HG03439 (cell line): ENCODE measurements around the gene PDGFRB.
A peak's percentile ranks its signal among the peaks of the same experiment; 100 is the strongest.
"Not testable (repeated sequence)": the region's sequence is repeated elsewhere in the genome, so short reads cannot be mapped to it uniquely, and the experiment has no call there.

Source experiments
- ATAC-seq: cut with Tn5 transposase; IDR thresholded peaks from one replicate; pipeline ENCODE4 v1.9.1; 2021; ENCODE audit warnings: mild to moderate bottlenecking, moderate library complexity; ENCODE audit not compliant: unreplicated experiment

The PDGFRB gene

DNA sequence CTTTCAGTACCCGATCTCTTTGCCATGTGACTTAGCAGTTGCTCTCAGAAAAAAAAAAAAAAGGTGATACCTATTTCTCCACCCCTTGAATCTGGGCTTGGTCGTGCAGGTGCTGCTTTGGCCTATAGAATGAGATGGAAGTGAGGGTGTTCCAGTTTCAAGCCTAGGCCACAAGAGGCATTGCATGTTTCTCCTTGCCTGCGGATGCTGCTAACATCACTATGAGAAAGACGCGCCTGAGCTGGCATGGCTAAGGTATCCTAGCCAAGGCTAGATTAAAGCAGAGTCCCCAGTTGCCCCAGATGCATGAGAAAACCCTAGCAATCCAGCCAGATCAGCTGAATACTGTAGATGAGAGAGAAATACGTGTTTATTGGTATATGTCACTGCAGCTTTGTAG, 54.6 kb downstream of the PDGFRB start:
- ATAC-seq: no peak

DNA sequence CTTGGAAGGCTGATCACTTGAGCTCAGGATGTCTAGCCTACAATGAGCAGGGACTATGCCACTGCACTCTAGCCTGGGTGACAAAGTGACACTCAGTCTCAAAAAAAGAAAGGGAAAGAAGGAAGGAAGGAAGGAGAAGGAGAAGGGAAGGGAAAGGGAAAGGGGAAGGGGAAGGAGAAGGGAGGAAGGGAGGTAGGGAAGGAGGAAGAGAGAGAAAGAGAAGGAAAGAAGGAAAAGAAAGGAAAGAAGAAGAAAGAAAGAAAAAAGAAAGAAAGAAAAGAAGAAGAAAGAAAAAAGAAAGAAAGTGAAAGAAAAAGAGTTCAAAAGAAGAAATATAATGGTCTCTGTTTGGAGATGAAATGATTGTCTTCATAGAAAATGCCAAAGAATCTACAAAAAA, 58.5 kb downstream of the PDGFRB start:
- ATAC-seq: no peak

DNA sequence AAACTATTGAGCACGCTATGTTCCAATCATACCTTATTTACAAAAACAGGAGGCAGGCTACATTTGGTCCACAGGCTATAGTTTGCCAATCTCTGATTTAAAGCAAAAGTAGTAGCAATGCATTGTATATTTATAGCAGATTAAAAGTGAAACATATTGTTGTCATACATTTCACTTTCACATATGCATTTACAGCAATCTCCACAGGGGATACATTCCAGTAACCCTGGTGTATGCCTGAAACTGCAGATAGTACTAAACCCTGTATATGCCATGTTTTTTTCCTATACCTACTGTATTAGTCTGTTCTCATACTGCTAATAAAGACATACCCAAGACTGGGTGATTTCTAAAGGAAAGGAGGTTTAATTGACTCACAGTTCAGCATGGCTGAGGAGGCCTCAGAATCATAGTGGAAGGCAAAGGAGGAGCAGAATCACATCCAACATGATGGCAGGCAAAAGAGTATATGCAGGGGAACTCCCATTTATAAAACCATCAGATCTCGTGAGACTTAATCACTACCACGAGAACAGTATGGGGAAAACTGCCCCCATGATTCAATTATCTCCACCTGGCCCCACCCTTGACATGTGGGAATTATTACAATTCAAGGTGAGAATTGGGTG, 63.4 kb downstream of the PDGFRB start:
- ATAC-seq: no peak

DNA sequence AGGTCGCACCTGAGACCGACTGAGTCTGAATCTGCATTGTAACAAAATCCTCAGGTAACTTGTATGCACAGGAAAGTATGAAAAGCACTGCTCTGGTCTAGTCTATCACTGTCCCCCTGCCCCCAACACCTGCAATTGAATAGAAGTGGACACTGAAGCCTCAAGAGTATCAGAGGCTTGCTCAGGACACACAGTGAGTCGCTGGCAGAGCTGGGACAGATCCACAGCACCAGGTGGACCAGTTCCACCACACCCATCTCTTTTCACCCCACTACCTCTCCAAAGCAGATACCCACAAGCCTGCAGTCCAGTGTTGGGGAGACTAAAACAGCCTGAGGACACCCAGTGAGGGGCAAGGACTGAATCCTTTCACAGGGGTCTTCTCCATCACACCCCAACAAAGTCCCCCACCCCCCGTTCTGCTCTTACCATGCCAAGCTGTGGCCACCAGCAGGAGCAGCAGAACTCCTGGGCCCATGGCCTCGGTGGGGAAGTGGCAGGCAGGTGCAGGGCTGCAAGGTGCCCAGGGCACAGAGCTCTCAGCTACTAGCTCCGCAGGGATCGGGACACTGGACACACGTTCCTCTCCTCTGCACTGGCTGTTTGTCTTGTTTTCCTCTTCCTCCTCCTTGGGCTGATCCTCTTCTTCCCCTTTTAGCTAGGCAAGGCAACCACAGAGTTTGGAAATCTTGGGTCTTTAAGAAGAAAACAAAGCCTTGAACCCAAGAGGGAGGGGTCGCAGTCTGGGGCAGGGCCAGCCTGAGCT, 69.5 kb downstream of the PDGFRB start, which contains the start of gene CSF1R:
CSF1R (minus strand) TSS at position 605 of the 766 bp plus-strand sequence; CDS start at position 478, 127 bp downstream.
- ATAC-seq: no peak

DNA sequence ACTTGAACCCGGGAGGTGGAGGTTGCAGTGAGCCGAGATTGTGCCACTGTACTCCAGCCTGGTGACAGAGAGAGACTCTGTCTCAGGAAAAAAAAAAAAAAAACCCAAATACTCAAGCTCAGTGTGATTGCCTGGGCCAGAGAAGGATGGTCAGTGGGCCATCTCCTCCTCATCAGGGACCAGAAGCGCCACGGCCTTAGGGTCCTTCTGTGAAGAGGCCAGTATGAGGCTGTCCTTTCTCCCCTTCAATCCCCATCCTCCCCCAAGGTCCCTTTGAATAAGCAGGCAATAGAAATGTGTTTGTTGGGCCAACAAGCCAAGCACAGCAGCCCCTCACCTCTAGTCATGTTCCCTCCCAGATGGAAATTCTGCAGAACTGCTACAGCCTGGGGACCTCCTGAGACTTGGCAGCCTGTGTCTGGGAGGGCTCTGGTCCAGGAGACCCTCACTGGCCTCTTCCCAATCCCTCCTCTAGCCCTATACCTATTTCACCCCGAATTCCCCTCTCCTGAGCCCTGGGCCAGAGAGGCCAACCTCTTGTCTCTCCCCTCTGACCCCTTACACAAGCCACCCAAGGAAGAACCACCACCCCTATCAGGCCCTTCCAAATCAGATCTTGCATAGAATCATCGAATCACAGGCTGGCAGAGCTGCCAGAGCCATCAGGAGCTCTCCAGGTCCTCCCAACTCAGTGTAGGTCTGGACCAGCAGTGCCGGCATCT, 70.3 kb downstream of the PDGFRB start:
- no peak for ATAC-seq

DNA sequence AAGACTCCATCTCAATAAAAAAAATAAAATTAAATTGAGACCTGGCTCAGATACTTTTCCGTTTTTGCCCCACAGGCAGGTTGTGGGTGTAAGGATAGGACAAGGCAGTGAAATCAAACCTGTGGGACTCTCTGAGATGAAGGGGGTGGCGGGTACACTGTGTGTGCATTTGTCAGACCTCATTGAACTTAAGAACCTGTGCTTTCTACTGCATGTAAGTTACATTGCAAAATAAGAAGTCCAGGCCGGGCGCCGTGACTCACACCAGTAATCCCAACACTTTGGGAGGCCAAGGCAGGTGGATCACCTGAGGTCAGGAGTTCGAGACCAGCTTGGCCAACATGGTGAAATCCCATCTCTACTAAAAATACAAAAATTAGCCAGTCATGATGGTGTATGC, 70.9 kb downstream of the PDGFRB start:
- not testable (repeated sequence) for ATAC-seq

DNA sequence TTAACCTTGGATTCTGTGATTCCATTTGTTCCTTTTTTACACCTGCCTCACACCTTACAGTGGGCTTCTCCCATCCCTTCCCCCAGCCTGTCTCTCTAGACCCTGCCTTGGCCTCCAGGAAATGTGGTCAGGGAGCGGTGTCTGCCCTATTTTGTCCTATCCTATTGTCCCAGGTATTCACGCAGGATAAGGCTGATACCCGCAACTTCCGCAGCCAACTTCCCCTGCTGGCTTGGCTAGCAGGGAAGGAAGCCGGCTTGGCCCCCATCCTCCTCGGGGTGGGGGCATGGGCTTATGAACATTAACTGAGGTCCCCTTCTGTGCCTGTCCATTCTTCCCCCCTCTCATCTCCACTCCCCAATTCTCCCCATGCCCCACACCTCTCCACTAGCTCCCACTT, 72.8 kb downstream of the PDGFRB start:
- ATAC-seq: no peak

DNA sequence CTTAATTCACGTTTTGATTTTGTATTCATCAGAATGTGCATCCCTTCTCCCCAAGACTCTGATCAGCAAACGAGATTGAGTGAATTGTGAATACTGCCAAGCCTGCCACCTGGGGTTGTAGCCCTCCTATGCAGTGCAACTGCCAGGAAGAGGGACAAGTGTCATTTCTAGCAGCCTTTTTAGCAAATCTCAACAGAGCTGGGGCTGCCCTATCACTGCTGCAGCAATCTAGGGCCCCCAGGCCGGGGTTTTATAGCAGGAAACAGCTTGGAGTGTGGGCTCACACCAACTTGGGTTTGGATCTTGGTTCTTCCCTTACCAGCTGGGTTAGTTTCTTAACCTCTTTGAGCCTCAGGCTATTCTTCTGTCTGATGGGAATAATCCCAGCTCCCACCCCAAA, 73.3 kb downstream of the PDGFRB start:
- no peak for ATAC-seq

DNA sequence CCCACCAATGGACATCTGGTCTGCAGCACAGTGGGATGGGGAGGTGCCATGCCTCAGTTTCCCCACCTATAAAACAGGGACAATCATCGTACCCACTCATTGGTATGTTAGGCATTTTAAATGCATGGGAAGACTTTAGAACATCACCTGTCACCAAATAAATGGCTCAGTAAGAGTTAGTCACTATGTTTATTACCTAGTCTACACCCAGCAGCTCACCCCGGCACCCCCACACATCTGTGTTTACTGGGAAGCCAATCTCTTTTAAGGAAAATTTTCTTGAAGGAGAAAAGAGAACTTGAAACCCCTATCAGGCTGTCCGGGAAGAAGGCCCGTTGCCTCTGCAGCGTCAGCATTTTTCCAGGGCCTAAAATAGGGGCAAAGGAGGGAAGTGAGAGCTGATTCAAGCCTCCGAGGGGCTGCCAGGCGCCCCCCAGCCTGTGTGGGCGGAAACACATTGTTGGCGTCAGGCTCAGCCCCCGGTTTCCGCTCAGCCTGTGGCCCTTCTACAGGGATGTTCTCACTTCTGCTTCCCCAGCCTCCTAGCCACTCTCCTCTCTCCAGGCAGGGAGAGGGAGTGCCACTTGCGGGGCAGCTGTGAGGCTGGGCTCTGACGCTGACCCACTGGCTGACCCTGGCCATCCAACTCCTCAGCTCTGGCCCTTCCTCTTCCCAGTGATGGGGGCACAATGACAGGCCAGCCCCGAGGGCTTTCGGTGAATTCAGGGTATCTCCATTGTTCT, 73.9 kb downstream of the PDGFRB start:
- peak; percentile 65 for ATAC-seq

DNA sequence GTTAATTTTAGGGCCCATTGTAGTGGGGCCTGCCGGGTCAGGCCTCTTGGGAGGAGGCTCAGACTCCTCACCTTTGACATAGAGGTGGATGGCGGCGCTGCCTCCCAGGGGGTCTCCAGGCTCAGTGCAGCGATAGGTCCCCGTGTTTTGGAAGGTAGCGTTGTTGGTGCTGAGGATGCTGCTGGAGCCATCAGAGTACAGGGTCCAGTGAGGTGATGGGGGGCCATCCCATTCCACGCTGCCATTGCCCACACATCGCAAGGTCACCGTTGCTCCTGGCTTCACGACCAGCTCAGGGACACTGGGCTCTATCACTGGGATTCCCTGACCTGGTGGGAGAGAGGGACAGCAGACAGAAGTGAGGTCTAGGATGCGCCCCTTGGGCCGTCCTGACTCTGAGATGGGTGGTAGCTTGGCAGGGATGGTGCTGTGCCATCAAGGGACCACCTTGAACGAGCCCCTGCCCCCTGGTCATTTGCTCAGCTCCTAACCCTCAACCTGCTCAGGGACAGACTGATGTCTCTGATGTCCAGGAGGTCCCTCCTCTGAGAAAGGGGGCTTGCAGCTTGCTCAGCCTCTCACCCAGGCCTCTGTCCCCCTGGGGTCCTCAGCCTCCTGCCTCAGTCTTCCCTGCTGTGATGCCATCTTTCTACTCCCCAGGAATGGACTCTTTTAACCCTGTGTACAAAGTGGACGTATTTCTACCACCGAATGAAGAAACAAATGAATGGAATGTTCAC, 74.8 kb downstream of the PDGFRB start:
- no peak for ATAC-seq

DNA sequence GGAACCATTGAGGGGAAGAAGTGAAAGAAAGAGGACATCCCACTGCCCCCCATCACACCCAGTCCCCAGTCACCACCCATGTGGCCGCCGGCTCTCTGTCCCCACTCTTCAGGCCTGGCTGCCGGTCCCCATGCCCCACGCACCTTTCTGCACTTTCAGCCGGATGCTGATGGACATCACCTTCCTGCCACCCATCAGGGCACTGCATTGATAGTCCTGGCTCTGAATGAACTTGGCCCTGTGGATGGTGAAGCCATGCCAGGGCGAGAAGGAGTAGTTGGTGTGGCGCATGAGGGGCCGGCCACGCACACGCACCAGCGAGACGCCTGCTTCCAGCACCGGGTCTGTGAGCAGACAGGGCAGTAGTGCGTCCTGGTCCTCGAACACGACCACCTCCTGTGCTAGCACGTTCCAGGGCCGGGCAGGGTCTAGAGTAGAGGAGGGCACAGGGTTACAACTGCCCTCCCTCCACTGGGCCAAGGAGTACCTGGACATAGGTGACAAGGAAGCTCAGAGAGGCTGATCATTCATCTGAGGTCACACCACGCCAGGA, 75.7 kb downstream of the PDGFRB start:
- no peak for ATAC-seq

DNA sequence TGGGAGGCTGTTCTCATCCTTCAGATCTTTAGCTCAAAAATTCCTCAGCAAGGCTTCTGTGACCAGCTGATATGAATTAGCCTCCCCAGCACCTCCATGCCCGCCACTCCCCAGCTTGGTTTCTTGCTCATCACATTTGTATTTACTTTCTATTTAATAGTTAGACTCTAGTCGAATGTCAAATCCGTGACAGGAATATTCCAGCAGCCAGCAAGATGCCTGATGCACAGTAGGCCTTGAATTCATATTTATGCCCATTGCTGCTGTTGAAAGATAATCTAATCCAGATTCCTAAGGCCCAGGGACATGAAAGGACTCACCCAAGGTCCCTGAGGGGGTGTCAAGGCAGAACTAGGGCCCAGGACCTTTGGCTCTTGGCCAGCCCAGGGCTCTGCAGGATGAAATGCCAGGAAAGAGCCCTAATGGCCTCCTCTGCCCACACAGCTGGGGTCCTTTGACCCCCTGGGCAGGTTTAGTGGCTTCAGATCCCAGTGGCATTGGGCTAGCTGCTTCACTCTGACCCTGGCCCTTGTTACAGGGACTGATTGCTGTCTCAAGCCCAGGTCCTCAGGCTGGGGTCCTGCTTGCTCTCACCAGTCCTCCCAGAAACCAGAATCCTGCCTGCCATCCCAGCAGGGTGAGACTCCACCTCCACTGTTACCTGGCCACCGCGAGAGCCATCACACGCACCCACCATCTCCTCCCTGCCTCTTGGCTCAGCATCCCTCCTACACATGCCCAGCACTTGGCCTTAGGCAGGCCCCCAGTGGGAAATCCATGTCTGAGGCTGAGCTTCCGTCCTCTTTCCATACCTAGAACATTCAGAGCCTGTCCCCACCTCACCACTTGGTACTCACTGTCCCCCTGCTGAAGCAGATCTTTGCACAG, 76.6 kb downstream of the PDGFRB start:
- ATAC-seq: no peak

DNA sequence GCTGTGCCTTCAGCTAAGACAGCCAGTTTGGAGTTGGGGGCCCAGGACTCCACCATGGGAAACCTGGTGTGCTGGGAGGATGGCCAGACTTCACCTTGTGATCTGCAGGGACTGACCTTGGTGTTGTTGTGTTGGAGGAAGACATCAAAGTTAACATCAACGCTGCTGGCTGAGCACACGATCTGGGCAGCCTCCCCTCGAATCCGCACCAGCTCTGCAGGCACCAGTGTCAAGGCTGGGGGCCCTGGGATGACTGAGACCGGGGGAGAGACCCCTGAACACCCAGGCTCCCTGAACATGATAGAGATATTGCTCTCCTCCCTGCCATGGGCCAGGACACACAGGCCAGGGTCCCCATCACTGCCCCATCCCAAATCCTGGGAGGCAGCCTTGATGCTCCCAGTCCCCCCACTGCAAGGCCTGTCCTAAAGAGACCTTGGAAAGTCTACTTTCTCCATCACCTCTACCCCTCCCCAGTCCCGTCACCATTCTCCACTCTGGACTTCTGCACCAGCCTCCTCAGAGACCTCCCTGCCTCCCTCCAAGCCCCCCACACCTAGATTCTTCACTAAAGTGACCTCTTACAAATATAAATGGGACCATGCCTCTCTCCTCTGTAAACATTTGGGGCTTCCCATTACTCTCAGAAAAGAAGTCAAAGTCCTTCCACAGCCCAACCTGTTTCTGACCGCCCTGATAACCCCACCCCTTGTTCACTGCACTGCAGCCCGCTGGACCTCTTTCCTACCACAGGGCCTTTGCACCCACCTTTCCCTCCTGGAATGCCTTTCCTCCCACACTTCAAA, 77.4 kb downstream of the PDGFRB start:
- no peak for ATAC-seq

DNA sequence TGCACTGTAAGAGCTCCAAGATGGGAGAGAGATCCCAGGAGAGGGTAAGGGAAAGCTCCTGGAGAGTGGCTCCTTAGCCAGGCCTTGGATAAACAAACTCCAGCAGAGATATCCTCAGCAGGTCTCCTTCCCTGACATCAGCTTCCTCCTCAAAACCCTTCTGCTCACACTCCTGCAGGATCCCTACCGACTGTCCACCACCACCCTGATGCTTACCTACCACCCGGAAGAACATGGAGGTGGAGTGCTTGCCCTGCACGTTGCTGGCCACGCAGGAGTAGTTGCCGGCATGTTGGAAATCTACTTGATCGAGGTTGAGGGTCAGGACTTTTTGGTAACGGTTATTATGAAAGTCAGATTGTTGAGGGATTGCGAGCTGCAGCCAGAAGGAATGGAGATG, 78.6 kb downstream of the PDGFRB start:
- ATAC-seq: no peak

DNA sequence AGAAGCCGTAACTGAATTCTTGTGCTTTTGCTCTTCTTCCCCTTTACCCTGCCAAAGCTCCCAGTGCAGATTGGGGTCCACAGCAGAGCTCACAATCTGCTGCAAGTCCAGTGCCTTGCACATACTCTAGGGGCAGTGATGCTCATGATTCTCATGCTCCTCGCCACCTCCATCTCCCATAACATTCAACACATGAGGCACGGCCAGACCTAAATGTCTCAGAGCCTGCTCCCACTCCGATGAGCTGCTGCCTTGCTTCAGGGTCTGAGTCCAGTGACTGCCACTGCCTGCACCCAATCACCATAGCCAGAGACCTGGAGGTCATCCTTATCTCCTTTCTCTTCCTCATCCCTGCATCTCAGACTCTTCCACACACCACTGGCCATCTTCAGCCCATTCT, 79.8 kb downstream of the PDGFRB start:
- ATAC-seq: no peak

DNA sequence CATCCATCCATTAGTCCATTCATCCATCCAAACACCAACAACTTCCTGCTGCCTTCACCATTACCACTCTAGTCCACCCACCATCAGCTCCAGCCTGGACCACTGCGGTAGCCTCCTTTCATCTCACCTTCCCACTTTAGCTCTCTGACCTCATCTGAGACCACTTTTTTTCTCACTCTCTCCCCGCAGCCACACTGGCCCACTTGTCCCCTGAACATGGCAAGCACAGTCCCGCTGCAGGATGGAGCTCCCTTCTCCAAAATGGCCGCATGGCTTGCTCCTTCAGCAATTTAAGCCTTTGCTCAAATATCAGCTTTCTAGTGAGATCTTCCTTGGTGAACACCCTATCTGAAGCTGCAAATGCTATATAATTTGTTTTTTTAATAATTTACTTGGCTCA, 80.4 kb downstream of the PDGFRB start:
- ATAC-seq: no peak

DNA sequence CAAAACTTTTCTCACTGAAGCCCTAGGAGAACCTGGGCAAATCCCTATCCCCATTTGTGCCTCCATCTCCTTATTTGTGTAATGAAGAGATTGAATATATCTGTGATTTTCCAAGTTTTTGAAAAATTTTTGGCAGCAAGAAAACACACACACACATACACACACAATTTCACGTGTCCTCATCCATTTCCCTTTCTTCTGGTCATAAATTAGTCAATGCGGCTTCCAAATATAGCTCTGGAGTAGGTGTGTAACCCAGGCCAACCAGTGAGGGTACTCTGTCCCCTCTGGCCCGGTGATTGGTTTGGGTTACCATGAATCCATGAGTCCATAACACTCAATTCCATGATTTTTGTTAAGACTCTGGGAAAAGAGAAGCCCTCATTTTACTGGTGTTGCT, 82.0 kb downstream of the PDGFRB start:
- ATAC-seq: no peak

DNA sequence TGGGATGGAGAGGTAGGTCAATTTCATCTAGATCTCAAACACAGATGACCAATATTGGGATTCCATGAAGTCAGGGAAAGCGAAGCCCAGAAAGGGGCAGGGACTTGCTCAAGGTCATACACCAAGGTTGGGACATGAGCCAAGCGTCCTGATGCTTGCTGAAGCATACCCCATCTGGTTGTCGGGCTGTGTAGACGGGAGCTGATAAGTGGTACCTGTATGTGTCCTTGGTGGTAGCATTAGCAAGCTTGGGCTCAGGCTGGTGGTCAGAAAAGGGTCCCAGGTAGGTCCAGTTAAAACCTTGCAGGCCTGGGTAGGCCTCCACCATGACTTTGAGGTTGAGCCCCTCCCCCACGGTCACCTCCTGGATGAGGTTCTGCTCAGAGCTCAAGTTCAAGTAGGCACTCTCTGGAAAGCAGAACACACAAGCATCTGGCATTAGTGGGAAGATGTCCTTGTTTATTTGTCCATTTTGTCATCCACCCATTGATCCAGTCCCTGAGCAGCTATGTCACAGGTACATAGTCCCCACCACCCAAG, 82.5 kb downstream of the PDGFRB start:
- no peak for ATAC-seq
